HCT116 (cell line): ENCODE results near the gene ZNF385A. TPM values are rescaled to one million over a fixed set of nuclear protein-coding genes. Genes with fewer than 3 reads are reported as not detected.

ENCODE experiments used
- ATAC-seq: fragments of 200-7000 bp; cut with Tn5 transposase; 2 replicates; pipeline ENCODE4 v1.9.1; 2020; ENCODE audit warnings: mild to moderate bottlenecking, moderate library complexity
- BruUV-seq: library from RNA; stranded (reverse); fragments of 400-500 nt; replicated peaks from 2 replicates; lab custom pipeline; 2021; lab: Mats Ljungman, UMichigan
- CTCF ChIA-PET: fragments of 300-600 bp; sonication (Branson Sonifier 250); formaldehyde crosslinking; loops from one replicate; lab custom pipeline; 2021; ENCODE audit warnings: antibody characterized with exemption; lab: Charles Lee
- POLR2A ChIA-PET: fragments of 300-600, 350-600 bp; sonication (Branson Sonifier 250); formaldehyde crosslinking; loops from one replicate; lab custom pipeline; 2021; ENCODE audit warnings: antibody characterized with exemption; lab: Charles Lee
- RAD21 ChIA-PET, 2 experiments: fragments of 300-600 bp; sonication (Branson Sonifier 250); formaldehyde crosslinking; loops; one replicate each; lab custom pipeline; 2023; ENCODE audit warnings: low total read pairs in 2 of 2; ENCODE audit not compliant: uncharacterized antibody in 2 of 2, unreplicated experiment in 2 of 2, low non-redundant PET in 1 of 2; lab: Charles Lee
- DNase-seq: peaks from one replicate; pipeline ENCODE4 v3.0.0-alpha.2; 2010; ENCODE audit warnings: low read depth, low spot score
- H2AFZ ChIP-seq: fragments of 200-600 bp; shearing (Covaris generic), sonication (generic); 2 replicates; pipeline ENCODE4 v1.6.1; 2017; ENCODE audit warnings: low read depth, mixed run types, mixed read lengths, antibody characterized with exemption, low read length; ENCODE audit not compliant: poor library complexity, severe bottlenecking
- H3K27ac ChIP-seq: 2 replicates; pipeline ENCODE4 v1.5.1; 2012; ENCODE audit warnings: low read depth, low read length
- H3K27me3 ChIP-seq: fragments of 200-600 bp; sonication (generic); 2 replicates; pipeline ENCODE4 v1.6.1; 2016; ENCODE audit warnings: mixed run types, low read length, mixed read lengths; ENCODE audit not compliant: insufficient read depth
- H3K36me3 ChIP-seq, 2 experiments: fragments of 200-500 bp in 1 of 2; fragments of 200-600 bp in 1 of 2; sonication (Bioruptor generic) in 1 of 2; sonication (generic) in 1 of 2; 2 replicates each; pipeline versions ENCODE4 v1.5.1 to v1.6.1; 2014 to 2016; ENCODE audit warnings: low read length in 2 of 2, inconsistent platforms in 1 of 2, mixed read lengths in 1 of 2, mixed run types in 1 of 2; ENCODE audit not compliant: insufficient read depth in 2 of 2, control insufficient read depth in 1 of 2
- H3K4me1 ChIP-seq, 2 experiments: fragments of 200-600 bp in 1 of 2; sonication (generic) in 1 of 2; 2 replicates each; pipeline versions ENCODE4 v1.5.1 to v1.6.1; 2012 to 2017; ENCODE audit warnings: low read length in 2 of 2, inconsistent platforms in 1 of 2, mild to moderate bottlenecking in 1 of 2, mixed read lengths in 1 of 2, mixed run types in 1 of 2, moderate library complexity in 1 of 2; ENCODE audit not compliant: insufficient read depth in 2 of 2, control insufficient read depth in 1 of 2
- H3K4me2 ChIP-seq: fragments of 200-600 bp; sonication (generic); 2 replicates; pipeline ENCODE4 v1.6.1; 2017; ENCODE audit warnings: mixed run types, low read length, mixed read lengths
- H3K4me3 ChIP-seq, 2 experiments: fragments of 200-600 bp in 1 of 2; sonication (generic) in 1 of 2; replicated peaks in 1 of 2; 2 replicates each; pipeline ENCODE4 v1.5.1; 2011 to 2016; ENCODE audit warnings: low read length in 2 of 2, control low read depth in 1 of 2, low read depth in 1 of 2, mild to moderate bottlenecking in 1 of 2, mixed read lengths in 1 of 2, mixed run types in 1 of 2
- H3K79me2 ChIP-seq: fragments of 200-600 bp; sonication (generic); 2 replicates; pipeline ENCODE4 v1.6.1; 2017; ENCODE audit warnings: mild to moderate bottlenecking, mixed run types, low read length, moderate library complexity, mixed read lengths; ENCODE audit not compliant: insufficient read depth
- H3K9ac ChIP-seq: fragments of 200-600 bp; sonication (generic); 2 replicates; pipeline ENCODE4 v1.6.1; 2016; ENCODE audit warnings: low read length, mixed read lengths
- H3K9me2 ChIP-seq: fragments of 200-600 bp; sonication (generic), shearing (Covaris generic); 2 replicates; pipeline ENCODE4 v1.6.1; 2017; ENCODE audit warnings: mixed run types, mild to moderate bottlenecking, moderate library complexity; ENCODE audit not compliant: insufficient read depth
- H3K9me3 ChIP-seq, 2 experiments: fragments of 200-500 bp in 1 of 2; fragments of 200-600 bp in 1 of 2; sonication (Bioruptor generic) in 1 of 2; sonication (generic) in 1 of 2; 2 replicates each; pipeline ENCODE4 v1.6.1; 2014 to 2017; ENCODE audit warnings: low read length in 2 of 2, mixed read lengths in 2 of 2, inconsistent platforms in 1 of 2, low read depth in 1 of 2, mild to moderate bottlenecking in 1 of 2, mixed run types in 1 of 2, moderate library complexity in 1 of 2; ENCODE audit not compliant: control insufficient read depth in 1 of 2, insufficient read depth in 1 of 2
- H4K20me1 ChIP-seq: fragments of 200-600 bp; sonication (generic), shearing (Covaris generic); 2 replicates; pipeline ENCODE4 v1.6.1; 2017; ENCODE audit warnings: mixed run types, mild to moderate bottlenecking, moderate library complexity; ENCODE audit not compliant: insufficient read depth
- CEBPB ChIP-seq: IDR thresholded peaks from 2 replicates; pipeline ENCODE4 v1.6.1; 2012; ENCODE audit warnings: low read depth
- EGR1 ChIP-seq: IDR thresholded peaks from 2 replicates; pipeline ENCODE4 v1.6.1; 2012; ENCODE audit warnings: low read depth
- EZH2 ChIP-seq: fragments of 200-600 bp; sonication (generic); IDR thresholded peaks from 2 replicates; pipeline ENCODE4 v1.6.1; 2017; ENCODE audit warnings: antibody characterized with exemption, mixed run types
- FOSL1 ChIP-seq: IDR thresholded peaks from 2 replicates; pipeline ENCODE4 v1.6.1; 2012; ENCODE audit warnings: low read depth
- JUND ChIP-seq: IDR thresholded peaks from 2 replicates; pipeline ENCODE4 v1.6.1; 2012
- POLR2AphosphoS5 ChIP-seq: IDR thresholded peaks from 2 replicates; pipeline ENCODE4 v1.6.1; 2011; ENCODE audit warnings: mild to moderate bottlenecking, low read depth, low read length, moderate library complexity
- RAD21 ChIP-seq: IDR thresholded peaks from 2 replicates; pipeline ENCODE4 v1.6.1; 2012; ENCODE audit warnings: low read depth, mild to moderate bottlenecking
- SP1 ChIP-seq: IDR thresholded peaks from 2 replicates; pipeline ENCODE4 v1.6.1; 2012; ENCODE audit warnings: low read depth
- SRF ChIP-seq: IDR thresholded peaks from 2 replicates; pipeline ENCODE4 v1.6.1; 2012; ENCODE audit warnings: low read depth
- TCF7L2 ChIP-seq: IDR thresholded peaks from 2 replicates; pipeline ENCODE4 v1.7.0; 2011; ENCODE audit warnings: borderline replicate concordance, inconsistent platforms; ENCODE audit not compliant: insufficient read depth, insufficient read length; ENCODE audit errors: extremely low read depth
- ZFX ChIP-seq: fragments of 450-650 bp; IDR thresholded peaks from 2 replicates; pipeline ENCODE4 v1.6.1; 2017
- intact Hi-C: fragments of 100-400 bp; cut with micrococcal nuclease; formaldehyde crosslinking; loops from 2 replicates; pipeline ENCODE4 v1.10.0; 2022
- total RNA-seq: library from RNA; stranded (reverse); gene quantifications from one replicate; pipeline ENCODE4 v1.2.1, GENCODE V29; 2021; ENCODE audit not compliant: unreplicated experiment
- TF ChIP-seq, protein P1 (sequence below), 3 experiments: fragments of 200-600 bp in 1 of 3; sonication (generic) in 1 of 3; IDR thresholded peaks in 2 of 3; conservative IDR thresholded peaks in 1 of 3; 2 replicates each; pipeline ENCODE4 v1.5.1; 2012 to 2017; ENCODE audit warnings: low read depth in 2 of 3, low read length in 2 of 3, antibody characterized with exemption in 1 of 3, borderline replicate concordance in 1 of 3, control low read depth in 1 of 3, mild to moderate bottlenecking in 1 of 3, mixed read lengths in 1 of 3, mixed run types in 1 of 3, moderate library complexity in 1 of 3; ENCODE audit not compliant: insufficient read depth in 1 of 3
- TF ChIP-seq, protein P2 (sequence below): IDR thresholded peaks from 2 replicates; pipeline ENCODE4 v1.6.1; 2012; ENCODE audit warnings: low read depth
- TF ChIP-seq, protein P3 (sequence below): IDR thresholded peaks from 2 replicates; pipeline ENCODE4 v1.6.1; 2012
- TF ChIP-seq, protein P4 (sequence below): IDR thresholded peaks from 2 replicates; pipeline ENCODE4 v1.6.1; 2012
- TF ChIP-seq, protein P5 (sequence below): IDR thresholded peaks from 2 replicates; pipeline ENCODE4 v1.6.1; 2011; ENCODE audit warnings: mild to moderate bottlenecking, low read length, moderate library complexity; ENCODE audit not compliant: insufficient replicate concordance; ENCODE audit errors: extremely low read depth

Gene ZNF385A
- total RNA-seq, 1 experiment from 2014 or later: 34.7 TPM

DNA sequence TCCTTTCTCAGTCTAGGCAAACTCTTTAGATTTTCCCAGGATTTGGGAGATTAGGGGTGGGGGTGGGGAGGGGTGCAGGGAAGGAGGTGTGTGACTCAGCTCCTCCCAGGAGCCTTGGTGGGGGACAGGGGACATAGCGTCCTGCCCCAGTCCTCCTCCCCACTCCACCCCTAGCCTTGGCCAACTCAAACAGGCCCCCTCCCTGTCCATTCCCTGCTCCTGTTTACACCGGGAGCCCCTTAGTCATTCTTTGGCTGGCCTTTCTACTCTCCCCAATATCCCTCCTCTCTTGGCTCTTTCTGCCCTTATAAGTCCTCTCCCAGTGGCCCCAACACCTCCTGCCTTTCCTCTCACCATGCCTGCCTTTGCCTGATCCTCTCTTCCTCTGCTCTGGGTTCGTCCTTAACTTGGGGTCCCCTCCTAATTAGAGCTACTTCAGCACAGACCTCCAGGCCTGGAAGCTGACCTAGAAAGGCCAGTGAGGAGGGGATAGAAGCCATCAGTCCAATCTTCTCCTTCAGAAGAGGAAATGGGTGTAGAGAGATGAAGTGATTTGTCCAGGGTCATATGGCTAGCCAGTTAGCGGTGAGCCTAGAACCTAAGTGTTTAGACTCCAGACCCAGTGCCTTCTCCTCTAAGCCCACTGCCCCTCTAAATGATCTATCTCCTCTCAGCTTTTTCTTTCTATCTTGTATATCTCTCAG is 36.8 kb upstream of the ZNF385A start:
- H4K20me1 ChIP-seq: no peaks in the 10 kb centered on the region
- TF ChIP-seq SP1 (no peak), ZFX (no peak), EGR1 (no peak), RAD21 (no peak), POLR2AphosphoS5 (no peak), EZH2 (no peak), JUND (no peak), TCF7L2 (no peak), SRF (no peak), FOSL1 (no peak), CEBPB (no peak)
- TF ChIP-seq, protein P1, sequence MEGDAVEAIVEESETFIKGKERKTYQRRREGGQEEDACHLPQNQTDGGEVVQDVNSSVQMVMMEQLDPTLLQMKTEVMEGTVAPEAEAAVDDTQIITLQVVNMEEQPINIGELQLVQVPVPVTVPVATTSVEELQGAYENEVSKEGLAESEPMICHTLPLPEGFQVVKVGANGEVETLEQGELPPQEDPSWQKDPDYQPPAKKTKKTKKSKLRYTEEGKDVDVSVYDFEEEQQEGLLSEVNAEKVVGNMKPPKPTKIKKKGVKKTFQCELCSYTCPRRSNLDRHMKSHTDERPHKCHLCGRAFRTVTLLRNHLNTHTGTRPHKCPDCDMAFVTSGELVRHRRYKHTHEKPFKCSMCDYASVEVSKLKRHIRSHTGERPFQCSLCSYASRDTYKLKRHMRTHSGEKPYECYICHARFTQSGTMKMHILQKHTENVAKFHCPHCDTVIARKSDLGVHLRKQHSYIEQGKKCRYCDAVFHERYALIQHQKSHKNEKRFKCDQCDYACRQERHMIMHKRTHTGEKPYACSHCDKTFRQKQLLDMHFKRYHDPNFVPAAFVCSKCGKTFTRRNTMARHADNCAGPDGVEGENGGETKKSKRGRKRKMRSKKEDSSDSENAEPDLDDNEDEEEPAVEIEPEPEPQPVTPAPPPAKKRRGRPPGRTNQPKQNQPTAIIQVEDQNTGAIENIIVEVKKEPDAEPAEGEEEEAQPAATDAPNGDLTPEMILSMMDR (IDR thresholded peaks at IDR 0.05 in 2 of 3, conservative IDR thresholded peaks at IDR 0.05 in 1 of 3; ENCODE audit: borderline replicate concordance in 1 of 3, insufficient read depth in 1 of 3, low read depth in 2 of 3, low read length in 2 of 3): no peak
- TF ChIP-seq, protein P2, sequence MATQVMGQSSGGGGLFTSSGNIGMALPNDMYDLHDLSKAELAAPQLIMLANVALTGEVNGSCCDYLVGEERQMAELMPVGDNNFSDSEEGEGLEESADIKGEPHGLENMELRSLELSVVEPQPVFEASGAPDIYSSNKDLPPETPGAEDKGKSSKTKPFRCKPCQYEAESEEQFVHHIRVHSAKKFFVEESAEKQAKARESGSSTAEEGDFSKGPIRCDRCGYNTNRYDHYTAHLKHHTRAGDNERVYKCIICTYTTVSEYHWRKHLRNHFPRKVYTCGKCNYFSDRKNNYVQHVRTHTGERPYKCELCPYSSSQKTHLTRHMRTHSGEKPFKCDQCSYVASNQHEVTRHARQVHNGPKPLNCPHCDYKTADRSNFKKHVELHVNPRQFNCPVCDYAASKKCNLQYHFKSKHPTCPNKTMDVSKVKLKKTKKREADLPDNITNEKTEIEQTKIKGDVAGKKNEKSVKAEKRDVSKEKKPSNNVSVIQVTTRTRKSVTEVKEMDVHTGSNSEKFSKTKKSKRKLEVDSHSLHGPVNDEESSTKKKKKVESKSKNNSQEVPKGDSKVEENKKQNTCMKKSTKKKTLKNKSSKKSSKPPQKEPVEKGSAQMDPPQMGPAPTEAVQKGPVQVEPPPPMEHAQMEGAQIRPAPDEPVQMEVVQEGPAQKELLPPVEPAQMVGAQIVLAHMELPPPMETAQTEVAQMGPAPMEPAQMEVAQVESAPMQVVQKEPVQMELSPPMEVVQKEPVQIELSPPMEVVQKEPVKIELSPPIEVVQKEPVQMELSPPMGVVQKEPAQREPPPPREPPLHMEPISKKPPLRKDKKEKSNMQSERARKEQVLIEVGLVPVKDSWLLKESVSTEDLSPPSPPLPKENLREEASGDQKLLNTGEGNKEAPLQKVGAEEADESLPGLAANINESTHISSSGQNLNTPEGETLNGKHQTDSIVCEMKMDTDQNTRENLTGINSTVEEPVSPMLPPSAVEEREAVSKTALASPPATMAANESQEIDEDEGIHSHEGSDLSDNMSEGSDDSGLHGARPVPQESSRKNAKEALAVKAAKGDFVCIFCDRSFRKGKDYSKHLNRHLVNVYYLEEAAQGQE: no peak
- TF ChIP-seq, protein P3, sequence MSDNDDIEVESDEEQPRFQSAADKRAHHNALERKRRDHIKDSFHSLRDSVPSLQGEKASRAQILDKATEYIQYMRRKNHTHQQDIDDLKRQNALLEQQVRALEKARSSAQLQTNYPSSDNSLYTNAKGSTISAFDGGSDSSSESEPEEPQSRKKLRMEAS: no peak
- TF ChIP-seq, protein P4, sequence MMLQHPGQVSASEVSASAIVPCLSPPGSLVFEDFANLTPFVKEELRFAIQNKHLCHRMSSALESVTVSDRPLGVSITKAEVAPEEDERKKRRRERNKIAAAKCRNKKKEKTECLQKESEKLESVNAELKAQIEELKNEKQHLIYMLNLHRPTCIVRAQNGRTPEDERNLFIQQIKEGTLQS: no peak
- TF ChIP-seq, protein P5, sequence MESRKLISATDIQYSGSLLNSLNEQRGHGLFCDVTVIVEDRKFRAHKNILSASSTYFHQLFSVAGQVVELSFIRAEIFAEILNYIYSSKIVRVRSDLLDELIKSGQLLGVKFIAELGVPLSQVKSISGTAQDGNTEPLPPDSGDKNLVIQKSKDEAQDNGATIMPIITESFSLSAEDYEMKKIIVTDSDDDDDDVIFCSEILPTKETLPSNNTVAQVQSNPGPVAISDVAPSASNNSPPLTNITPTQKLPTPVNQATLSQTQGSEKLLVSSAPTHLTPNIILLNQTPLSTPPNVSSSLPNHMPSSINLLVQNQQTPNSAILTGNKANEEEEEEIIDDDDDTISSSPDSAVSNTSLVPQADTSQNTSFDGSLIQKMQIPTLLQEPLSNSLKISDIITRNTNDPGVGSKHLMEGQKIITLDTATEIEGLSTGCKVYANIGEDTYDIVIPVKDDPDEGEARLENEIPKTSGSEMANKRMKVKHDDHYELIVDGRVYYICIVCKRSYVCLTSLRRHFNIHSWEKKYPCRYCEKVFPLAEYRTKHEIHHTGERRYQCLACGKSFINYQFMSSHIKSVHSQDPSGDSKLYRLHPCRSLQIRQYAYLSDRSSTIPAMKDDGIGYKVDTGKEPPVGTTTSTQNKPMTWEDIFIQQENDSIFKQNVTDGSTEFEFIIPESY: no peak
- TF ChIP-seq, all 23 proteins: peak for 0
- Histone ChIP-seq H3K4me2 (no peak overlapping the region), H3K36me3 (no peaks in the 10 kb centered on the region), H3K4me3 (no peak overlapping the region), H3K9me2 (no peaks in the 10 kb centered on the region), H3K4me1 (peaks cover 19 to 69% of the 10 kb centered on the region in 2 experiments), H2AFZ (no peak overlapping the region), H3K27ac (no peak overlapping the region), H3K9ac (no peak overlapping the region), H3K27me3 (no peaks in the 10 kb centered on the region), H3K79me2 (peaks cover 26% of the 10 kb centered on the region), H3K9me3 (no peaks in the 10 kb centered on the region)
- no peak for DNase-seq
- intact Hi-C loops: no loop called here
- ChIA-PET CTCF (no interaction called here), POLR2A (interaction anchor here (1.1 kb wide), 1 partner anchor 141 kb away, joined by 3 read pairs; the partner anchor contains the start of gene HNRNPA1), RAD21 (no interaction called here)
- BruUV-seq: no TSS peak
- ATAC-seq: no peak
